HTR-8/SVneo (cell line): ENCODE results near the gene SEMA4B.
"Not testable (repeated sequence)": the region's sequence is repeated elsewhere in the genome, so short reads cannot be mapped to it uniquely, and the experiment has no call there.

ENCODE experiments used
- DNase-seq: peaks from one replicate; pipeline ENCODE4 v3.0.0; 2011; ENCODE audit warnings: low spot score, mixed read lengths; ENCODE audit not compliant: insufficient read length
- FAIRE-seq: peaks from 2 replicates; lab custom pipeline; 2011; peaks lifted over from hg19 to GRCh38; lab: Jason Lieb, UNC

SEMA4B gene

DNA sequence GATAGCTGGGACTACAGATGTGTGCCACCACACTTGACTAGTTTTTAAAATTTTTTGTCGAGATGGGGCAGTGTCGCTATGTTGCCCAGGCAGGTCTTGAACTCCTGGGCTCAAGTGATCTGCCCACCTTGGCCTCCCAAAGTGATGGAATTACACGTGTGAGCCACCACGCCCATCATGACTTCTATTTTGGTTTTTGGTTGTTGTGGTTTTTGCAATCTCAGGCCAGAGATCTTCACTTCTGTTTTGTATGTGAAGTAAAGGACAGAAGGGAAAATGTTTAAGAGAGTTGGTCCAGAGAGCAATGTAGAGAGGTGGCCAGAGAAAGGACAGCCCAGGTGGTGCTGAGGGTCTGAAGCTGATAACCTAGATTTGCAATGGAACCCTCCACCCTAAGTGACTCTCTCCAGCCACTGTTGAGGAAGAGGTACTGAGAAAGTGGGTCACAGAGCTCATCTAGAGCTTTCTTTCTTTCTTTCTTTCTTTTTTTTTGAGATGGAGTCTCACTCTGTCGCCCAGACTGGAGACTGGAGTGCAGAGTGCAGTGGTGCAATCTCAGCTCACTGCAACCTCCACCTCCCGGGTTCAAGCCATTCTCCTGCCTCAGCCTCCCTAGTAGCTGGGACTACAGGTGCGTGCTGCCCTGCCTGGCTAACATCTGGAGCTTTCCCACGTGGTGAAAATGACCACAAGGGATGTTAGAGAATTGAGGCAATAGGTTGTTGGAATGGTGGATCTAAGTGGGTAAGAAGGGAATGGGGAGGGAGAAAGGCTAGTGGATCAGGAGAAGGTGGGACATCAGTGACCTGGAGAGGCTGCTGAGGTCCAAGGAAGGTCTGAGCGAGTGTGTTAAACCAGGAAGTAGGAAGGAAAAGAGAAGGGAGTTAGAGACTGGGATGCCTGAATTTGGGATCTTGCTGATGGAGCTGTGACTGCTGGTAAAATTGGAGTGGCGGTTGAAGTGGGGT, 22.4 kb upstream of the SEMA4B start:
- DNase-seq (no peak), FAIRE-seq (no peak)

DNA sequence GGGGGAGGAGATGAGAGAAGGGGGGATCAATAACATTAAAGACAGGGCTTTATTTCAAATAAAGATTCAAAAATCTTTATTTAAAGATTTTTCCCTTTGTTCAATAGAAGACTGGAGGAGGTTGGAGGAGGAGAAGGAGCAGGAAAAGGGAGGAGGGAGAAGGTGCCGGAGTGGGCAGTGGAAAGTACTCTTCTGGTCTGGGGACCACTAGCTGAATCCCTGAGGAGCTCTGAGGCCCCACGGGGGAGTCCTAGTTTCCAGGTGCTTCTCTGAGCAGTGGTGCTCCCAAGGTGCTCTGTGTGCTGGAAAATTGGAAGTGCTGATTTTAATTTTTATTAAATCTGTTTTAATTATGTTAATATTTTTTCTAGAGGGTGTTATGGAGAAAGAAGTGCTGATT, 19.4 kb upstream of the SEMA4B start:
- DNase-seq (no peak), FAIRE-seq (no peak)

DNA sequence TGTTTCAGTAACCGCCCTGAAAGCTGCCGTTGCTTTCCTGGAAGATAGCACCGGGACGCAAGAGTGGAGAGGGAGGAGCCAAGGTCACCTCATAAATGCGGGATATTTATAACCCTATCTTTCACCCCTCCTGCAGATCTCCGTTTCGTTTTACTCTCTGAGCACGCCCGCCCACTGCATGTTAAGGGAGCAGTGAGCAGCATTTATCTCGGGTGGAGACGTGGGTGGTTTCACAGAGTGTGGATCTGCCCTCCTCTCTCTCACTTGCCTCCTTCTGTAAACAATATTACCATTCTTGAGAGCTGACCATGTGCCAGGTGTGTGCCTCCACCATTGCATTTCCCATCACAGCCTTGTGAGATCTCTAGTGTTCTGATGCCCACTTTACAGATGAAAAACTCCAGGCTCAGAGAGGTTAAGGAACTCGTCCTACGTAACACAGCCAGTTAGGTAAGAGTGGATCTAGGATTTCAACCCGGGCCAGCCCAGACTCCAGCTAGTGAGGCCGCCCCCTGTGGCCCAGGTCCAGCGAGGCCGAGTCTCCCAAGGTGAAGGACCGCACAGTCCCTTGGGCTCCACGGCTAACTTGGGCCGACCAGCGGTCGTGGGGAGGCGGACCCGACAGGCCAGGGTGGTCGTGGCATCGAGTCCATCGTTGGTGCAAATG, 16.9 kb upstream of the SEMA4B start:
- FAIRE-seq = no peak
- DNase-seq = no peak

DNA sequence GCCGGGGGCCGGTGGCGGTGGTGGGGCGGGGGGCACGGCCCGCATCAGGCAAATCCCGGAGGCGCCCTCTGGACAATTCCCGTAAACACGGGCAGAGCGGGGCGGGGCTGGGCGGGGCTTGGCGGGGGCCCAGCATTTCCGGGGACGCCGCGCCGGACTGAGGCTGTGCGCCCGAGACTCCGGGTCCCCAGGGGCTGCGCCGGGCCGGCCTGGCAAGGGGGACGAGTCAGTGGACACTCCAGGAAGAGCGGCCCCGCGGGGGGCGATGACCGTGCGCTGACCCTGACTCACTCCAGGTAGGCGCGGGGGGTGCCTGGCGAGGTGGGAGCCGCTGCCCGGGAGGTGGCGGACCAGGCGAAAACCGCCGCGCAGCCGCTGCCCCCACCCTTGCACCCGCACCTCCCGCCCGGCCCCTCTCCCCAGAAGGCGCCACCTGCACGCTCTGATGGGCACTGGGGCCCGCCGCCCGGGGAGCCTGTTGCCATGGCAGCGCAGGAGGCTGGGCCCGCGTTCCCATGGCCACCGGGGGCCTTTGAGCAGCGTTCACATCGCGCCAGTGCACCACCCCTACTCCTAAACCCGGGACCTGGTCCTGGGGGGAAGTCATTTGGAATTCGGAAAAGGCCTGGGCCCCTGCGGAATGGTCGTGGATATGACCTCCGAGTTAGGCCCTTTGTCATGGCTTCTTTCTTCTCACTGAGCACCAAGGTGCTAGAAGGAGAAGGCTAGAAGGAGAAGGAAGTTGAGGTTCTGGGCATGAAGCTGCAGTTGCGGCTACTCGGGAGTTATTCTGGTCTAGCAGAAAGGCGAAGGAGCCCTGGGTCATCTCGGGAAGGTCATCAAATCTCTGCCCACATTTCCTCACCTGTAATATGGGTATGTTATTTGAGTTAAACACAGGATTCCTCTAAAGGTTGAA, 16.1 kb upstream of the SEMA4B start:
- DNase-seq (peak; percentile 66), FAIRE-seq (no peak)

DNA sequence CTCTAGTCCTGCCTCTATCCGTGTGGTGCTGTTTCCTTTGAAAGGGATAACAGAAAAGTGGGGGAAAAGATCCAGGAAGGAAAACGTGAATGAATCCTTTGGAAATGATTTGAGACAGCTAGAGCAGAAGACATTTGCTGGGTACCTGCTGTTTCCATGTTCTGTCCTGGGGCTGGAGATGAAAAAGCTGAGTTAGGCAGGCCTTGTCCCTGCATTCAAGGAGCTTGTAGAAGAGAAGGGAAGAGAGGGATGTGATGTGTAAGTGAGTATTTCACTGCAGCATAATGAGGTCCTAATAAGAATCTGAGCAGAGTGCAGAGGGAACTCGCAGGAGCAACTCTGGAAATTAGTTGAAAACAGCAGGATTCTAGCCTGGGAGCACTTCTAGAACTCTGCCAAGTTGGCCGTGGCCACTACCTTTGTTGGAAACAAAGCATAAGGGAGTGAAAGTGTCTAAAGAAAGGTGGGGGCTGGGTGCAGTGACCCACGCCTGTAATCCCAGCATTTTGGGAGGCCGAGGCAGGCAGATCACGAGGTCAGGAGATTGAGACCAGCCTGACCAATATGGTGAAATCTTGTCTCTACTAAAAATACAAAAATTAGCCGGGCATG, 13.8 kb upstream of the SEMA4B start:
- FAIRE-seq (no peak), DNase-seq (no peak)

DNA sequence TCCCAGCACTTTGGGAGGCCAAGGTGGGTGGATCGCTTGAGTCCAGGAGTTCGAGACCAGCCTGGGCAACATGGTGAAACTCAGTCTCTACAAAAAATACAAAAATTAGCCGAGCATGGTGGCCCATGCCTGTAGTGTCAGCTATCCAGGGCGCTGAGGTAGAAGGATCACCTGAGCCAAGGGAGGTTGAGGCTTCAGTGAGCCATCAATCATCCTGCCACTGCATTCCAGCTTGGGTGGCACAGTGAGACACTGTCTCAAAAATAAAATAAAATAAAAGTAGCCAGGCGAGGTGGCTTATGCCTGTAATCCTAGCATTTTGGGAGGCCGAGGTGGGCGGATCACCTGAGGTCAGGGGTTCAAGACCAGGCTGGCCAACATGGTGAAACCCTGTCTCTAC, 13.1 kb upstream of the SEMA4B start:
- FAIRE-seq = not testable (repeated sequence)

DNA sequence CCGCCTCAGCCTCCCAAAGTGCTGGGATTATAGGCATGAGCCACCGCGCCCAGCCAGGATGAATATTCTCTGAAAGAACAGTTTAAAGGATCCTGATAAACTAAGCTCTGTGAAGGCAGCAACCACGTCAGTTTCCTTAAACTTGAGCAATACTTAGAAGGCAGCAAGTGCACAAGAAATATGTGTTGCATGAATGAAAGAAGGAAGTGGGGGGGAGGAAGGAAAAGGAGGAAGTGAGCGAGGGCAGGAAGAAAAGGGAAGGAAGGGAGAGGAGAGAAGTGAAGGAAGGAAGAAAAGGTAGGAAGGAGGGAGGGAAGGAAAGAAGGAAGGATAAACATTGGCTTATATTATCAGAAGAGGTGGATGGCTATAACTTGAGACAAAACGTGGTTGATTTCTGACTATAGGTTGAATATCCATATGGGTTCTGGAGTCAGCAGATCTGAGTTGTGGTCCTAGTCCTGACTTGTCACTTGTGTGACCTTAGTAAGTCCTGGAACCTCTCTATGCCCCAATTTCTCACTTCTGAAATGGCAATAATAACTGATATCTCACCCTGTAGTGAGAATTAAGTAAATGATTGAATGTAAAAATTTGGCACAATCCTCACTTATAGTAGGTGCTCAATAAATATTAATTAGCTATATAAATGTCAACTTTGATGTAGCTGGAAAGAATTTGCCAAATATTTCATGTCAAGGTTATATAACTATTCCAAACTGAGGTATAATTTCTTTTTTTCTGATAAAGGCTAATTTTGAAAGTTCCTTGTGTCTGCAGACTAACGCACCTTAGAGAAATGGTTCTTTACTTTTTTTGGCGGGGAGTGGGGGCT, 12.0 kb upstream of the SEMA4B start:
- no peak for FAIRE-seq
- no peak for DNase-seq

More for the DNA sequence above, 13.1 kb upstream of the SEMA4B start:
- not testable (repeated sequence) for DNase-seq

DNA sequence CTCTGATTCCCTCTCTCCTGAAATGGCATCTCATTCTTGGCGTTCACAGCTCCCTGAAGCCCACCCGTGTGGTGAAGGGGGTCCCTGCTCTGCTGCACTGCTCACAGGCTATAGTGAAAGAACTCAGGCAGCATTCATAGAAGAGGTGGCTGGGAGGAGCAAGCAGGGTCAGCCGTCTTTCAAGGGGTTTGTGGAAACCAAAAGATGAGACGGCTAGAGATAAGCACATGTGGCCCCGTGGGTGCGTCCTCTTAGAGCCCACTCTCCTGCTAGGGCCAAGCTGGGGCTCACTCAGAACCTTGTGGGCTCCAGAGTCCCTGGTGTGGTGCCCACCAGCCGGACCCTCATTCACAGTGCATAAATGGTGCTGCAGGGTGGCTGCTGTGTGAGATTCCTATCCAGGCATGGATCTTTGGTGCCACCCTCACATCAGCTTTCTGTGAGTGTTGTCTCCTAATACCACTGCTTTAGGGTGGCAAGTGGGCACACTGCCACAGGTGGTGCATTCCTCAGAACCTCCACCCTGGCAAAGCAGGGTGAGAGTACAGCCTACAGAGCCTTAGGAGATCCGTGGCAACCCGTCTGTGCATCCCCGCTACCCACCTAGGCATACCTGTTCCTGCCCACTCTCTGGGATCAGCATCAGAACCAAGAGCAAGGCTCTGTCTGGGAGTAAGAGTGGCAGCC, 11.2 kb upstream of the SEMA4B start:
- FAIRE-seq = no peak
- DNase-seq = no peak

DNA sequence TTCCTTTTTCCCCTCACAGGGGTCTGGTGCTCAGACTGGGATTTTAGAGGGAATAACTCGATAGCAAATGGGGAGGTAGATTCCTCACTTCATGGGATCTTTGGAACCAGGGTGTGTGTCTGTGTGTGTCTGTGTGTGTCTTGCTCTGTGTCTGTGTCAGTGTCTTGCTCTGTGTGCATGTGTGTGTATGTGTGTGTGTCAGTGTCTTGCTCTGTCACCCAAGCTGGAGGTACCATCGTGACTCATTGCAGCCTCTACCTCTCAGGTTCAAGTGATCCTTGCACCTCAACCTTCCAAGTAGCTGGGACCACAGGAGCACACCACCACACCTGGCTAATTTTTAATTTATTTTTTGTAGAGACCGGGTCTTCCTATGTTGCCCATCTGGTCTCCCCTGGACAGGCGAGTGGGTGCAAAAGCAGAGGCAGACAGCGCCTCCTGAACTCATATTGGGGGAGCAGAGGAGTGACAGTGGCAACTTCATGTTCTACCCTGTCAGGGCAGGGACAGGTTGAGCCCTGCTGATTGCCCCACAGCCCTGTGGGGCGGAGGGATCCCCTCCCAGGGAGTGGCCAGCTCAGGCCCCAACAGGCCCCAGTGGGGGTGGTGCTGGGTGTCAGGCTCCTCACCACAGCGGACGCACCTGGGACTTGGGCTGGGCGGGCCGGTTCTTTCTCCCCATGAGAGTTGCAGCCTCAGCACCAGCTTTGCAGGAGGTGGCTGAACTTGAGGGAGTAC, 10.4 kb upstream of the SEMA4B start:
- FAIRE-seq (no peak), DNase-seq (no peak)

DNA sequence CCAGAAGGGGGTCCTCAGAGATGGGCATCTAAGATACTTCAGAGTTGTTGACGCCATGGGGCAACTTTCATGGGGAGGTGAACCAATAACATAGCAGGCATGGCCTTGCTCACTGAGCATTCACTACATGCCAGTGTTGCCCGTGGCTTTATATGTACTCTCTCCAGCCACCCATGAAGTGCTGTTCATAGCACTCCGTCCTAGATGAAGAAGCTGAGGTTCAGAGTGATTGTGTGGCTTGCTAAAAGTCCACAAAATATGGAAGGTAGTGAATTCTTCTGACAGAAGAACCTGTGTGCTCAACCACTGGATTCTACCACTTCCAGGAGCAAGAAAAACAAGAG, 9.8 kb upstream of the SEMA4B start:
- FAIRE-seq (no peak), DNase-seq (no peak)

DNA sequence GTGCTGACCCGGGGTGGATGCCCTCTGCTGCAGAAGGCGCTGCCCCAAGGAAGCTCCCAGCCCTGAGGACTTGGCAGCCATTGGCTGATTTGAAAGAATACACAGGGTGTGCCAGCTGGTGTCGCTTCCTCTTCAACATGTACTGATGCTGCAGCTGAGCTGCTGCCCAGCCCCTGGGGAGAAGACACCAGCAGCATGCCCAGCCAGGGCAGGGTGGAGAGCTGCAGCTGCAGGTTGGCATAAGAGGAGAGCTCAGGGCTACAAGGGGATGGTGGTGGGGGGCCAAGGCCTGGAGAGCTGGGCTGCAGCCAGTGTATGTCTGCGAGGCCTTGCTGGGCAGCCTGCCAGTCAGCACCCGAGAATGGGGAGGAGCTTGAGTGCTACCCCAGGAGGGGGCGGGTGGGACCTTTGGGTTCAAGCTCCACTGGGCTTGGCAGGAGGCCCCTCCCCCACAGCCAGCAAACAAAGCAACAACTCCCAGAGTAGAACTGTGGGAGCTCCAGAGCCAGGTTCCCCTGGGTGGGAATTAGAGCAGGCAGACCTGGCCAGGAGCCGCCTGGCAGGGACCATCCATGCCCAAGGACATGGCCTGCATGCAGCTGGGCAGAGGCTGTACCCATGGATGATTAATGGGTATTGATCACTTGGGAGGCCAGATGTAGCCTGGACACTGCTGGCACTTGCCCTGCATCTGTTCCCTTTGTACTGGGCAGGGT, 9.2 kb upstream of the SEMA4B start:
- FAIRE-seq (no peak), DNase-seq (no peak)

DNA sequence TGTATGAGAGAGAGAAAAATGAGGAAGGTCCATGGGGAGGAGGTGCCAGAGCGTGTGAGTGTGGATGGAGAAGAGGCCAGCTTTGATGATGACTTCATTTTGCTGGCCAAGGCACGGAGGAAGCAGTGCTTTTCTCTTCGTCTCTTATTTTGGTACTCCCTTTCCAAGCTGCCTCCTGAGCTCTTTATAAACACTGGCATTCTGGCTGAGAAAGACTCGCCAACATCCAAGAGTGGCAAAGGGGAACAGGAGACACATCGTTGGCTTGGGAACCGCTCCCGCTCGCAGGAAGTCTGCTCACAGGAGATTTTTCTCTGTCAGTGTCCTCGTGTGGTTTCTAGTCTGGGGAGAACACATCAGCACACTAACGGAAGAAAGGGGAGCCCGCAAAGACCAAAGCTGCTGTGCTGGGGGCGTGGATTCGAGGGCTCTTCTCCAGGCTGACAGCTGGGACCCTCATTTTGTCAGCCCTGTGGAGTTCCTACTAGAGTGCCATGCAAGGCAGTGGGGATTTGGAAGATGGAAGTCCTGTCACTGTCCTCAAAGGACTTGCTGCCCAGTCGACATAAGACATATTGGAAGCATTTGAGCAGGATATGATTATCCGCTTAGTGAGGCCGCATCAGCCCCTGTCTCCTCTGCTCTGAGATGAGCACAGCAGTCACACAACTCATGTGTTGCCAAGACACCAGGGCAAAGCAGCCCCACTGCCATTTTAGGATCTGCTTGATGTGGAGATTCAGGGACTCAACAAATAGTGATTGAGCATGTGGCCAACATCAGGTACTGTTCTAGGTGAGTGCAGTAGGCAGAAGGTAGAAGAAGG, 8.0 kb upstream of the SEMA4B start:
- FAIRE-seq (no peak), DNase-seq (no peak)

DNA sequence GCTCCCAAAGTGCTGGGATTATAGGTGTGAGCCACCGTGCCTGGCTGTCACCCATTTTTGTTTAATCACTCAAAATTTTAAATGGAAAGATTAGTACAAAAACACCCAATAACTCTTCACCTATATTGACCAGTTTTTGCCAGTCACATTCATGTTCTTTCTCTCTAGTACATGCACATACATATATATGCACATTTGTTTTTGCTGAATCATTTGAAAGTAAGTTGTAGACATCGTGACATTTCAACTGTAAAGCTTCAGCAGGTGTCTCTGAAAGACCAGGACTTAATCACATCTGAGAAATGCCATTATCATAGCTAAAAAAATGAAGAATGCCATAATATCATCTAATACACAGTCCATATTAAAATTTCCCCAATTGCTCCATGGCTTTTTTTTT, 6.5 kb upstream of the SEMA4B start:
- DNase-seq = no peak

DNA sequence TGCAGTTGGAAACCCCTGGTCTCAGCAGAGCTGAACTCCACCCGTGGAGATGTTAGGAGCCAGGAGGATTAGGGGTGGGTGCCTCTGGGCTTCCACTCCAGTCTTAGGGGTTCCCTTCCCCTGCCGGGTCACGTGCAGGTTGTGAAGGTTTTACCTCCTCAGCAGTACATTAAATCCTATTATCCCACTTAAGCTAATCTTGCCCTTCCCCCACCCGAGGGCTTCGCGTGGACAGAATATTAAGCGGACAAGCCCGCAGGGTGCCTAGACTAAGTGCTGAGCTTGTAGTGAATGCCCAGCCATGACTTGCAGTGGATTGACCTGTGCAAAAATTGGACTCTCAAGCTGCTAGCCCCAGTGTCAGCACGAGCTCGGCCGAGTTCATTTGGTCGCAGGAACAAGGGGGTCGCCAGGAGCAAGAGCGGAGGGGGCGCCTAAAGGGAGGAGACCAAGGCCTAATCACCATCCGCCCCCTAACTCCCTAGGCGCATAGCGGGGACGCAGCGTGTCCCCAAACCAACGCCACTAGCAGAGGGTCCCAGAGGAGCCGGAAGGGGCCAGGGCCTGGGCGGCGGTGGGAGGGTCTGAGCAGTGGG, 498 bp upstream of the SEMA4B start:
- FAIRE-seq (no peak), DNase-seq (no peak)

More for the DNA sequence above, 6.5 kb upstream of the SEMA4B start:
- FAIRE-seq = no peak

DNA sequence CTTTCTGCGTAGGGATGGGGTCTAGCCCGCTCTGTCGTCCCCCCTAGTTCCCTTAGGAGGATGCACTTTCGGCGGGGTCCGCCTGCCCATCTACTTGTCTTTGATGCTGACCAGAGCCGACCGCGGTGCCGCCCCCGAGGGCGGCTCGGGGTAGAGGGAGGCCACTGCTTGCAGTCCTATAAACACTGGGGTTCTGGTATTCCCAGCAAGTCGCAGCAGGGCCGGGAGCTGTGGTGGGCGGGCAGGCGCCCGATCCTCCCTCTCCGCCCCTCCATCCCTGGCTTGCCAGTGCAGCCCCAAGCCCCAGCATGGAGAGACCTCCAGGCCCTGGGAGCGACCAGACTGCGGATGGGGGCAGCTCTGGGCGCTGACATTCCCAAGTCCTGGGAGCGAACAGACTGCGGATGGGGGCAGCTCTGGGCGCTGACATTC, 830 bp downstream of the SEMA4B start:
- FAIRE-seq (no peak), DNase-seq (no peak)

DNA sequence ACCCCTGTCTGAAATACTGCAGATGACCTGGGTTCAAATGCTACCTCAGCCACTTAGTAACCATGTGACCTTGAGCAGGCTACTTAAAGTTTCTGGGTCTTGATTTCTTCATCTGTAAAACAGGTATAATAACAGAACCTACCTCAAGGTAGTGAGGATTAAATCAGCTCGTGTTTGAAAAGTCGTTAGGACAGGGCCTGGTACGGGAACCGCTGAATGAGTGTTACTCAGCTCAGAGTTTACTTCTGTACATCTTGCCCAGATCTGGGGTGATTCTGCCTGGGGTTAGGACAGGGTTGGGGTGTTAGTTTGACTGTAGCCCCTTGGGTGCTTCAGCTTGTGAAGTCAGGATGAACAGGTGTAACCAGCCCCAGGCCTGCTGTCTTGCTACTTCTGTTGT, 1.8 kb downstream of the SEMA4B start:
- DNase-seq (no peak), FAIRE-seq (no peak)
